Erythroblast (primary cell): ENCODE results near the gene GAK.

Experiments
- GATA1 ChIP-seq: IDR thresholded peaks from 2 replicates; pipeline ENCODE4 v1.6.1; 2011; ENCODE audit warnings: low read depth, mild to moderate bottlenecking, control low read depth, low read length, moderate library complexity
- POLR2A ChIP-seq: IDR thresholded peaks from 2 replicates; pipeline ENCODE4 v1.6.1; 2011; ENCODE audit warnings: mild to moderate bottlenecking, low read length

- no peak for TF ChIP-seq POLR2A
- TF ChIP-seq GATA1, result no peak
These were observed 18.3 kb upstream of the GAK start for GRCh38 chr4:950136-951020.
